Gastrocnemius medialis (tissue), 4 donors: ENCODE data around the gene DRD3.

Experiments
- CTCF ChIP-seq, 5 experiments: fragments of 450-650 bp in 3 of 5; fragments of 200-600 bp in 2 of 5; sonication (generic) in 2 of 5; IDR thresholded peaks in 4 of 5; conservative IDR thresholded peaks in 1 of 5; 1 replicate in 4 of 5; 2 replicates in 1 of 5; pipeline ENCODE4 v1.5.1; 2016 to 2019; ENCODE audit warnings: antibody characterized with exemption in 5 of 5, mild to moderate bottlenecking in 3 of 5, moderate library complexity in 3 of 5
- POLR2A ChIP-seq, 2 donors: fragments of 450-650 bp; IDR thresholded peaks; one replicate each; pipeline ENCODE4 v1.6.1; 2017; ENCODE audit warnings: antibody characterized with exemption in 2 of 2, mild to moderate bottlenecking in 2 of 2, moderate library complexity in 2 of 2

GRCh38 chr3:114132500-114132899 is 46.4 kb downstream of the DRD3 start:
- TF ChIP-seq CTCF (IDR thresholded peaks at IDR 0.05 in 4 of 5, conservative IDR thresholded peaks at IDR 0.05 in 1 of 5) = no peak
- TF ChIP-seq POLR2A (IDR thresholded peaks at IDR 0.05) = no peak
